A549 (cell line): Measurements from ENCODE around the gene MPC1L. TPM values are rescaled to one million over a fixed set of nuclear protein-coding genes. Genes with fewer than 3 reads are reported as not detected.

Experiments
- ATAC-seq, 2 experiments: fragments of 200-7000 bp in 1 of 2; fragments of >200 bp in 1 of 2; cut with Nextera tagmentation in 1 of 2; cut with Tn5 transposase in 1 of 2; 3 replicates each; pipeline versions ENCODE4 v1.8.0 to v1.9.1; 2018 to 2020; ENCODE audit warnings: mild to moderate bottlenecking in 1 of 2, moderate library complexity in 1 of 2
- CTCF ChIA-PET: fragments of 300-600 bp; sonication (Branson Sonifier 250); formaldehyde crosslinking; extraction: SDS; loops from one replicate; lab custom pipeline; 2021; ENCODE audit warnings: antibody characterized with exemption, inconsistent platforms; lab: Yijun Ruan, JAX
- POLR2A ChIA-PET: fragments of 350-600 bp; formaldehyde crosslinking; extraction: SDS; loops from one replicate; lab custom pipeline; 2021; ENCODE audit warnings: antibody characterized with exemption, inconsistent platforms; lab: Yijun Ruan, JAX
- DNase-seq, 2 experiments: peaks; one replicate each; pipeline versions ENCODE4 v3.0.0 to v3.0.0-alpha.2; 2011 to 2016; ENCODE audit warnings: low read depth in 1 of 2, low spot score in 1 of 2
- FAIRE-seq: peaks from 2 replicates; lab custom pipeline; 2011; peaks lifted over from hg19 to GRCh38; lab: Jason Lieb, UNC
- H3K27ac ChIP-seq, 2 experiments: fragments of >200 bp; sonication (Bioruptor Twin); formaldehyde crosslinking; 3 replicates each; pipeline ENCODE4 v1.5.1; 2016 to 2017
- H3K4me1 ChIP-seq: fragments of >200 bp; sonication (Bioruptor Twin); formaldehyde crosslinking; 3 replicates; pipeline ENCODE4 v1.6.1; 2016
- H3K4me2 ChIP-seq: fragments of >200 bp; sonication (Bioruptor Twin); formaldehyde crosslinking; 3 replicates; pipeline ENCODE4 v1.6.1; 2016
- H3K4me3 ChIP-seq: fragments of >200 bp; sonication (Bioruptor Twin); formaldehyde crosslinking; 3 replicates; pipeline ENCODE4 v1.5.1; 2016
- H3K9me3 ChIP-seq: fragments of >200 bp; sonication (Bioruptor Twin); formaldehyde crosslinking; 3 replicates; pipeline ENCODE4 v1.6.1; 2016
- BHLHE40 ChIP-seq: IDR thresholded peaks from 2 replicates; pipeline ENCODE4 v1.6.1; 2012; ENCODE audit warnings: low read depth, low read length, inconsistent platforms
- ELK1 ChIP-seq: fragments of 150-350 bp; IDR thresholded peaks from 2 replicates; pipeline ENCODE4 v1.6.1; 2014; ENCODE audit warnings: low read depth, mild to moderate bottlenecking, low read length
- FOSB ChIP-seq: fragments of 250-450 bp; sonication (Bioruptor Pico); IDR thresholded peaks from 2 replicates; pipeline ENCODE4 v1.5.0; 2020; ENCODE audit warnings: mild to moderate bottlenecking, moderate library complexity
- FOSL2 ChIP-seq, 2 experiments: fragments of 450-650 bp in 1 of 2; fragments of >200 bp in 1 of 2; sonication (Bioruptor Twin) in 1 of 2; formaldehyde crosslinking; IDR thresholded peaks; 2 replicates each; pipeline versions ENCODE4 v1.5.0 to v1.6.1; 2016 to 2020; ENCODE audit warnings: mild to moderate bottlenecking in 1 of 2, moderate library complexity in 1 of 2
- FOXS1 ChIP-seq: fragments of 250-450 bp; sonication (Bioruptor Pico); IDR thresholded peaks from 2 replicates; pipeline ENCODE4 v1.5.0; 2020; ENCODE audit warnings: mild to moderate bottlenecking, moderate library complexity
- GATA3 ChIP-seq: IDR thresholded peaks from 2 replicates; pipeline ENCODE4 v1.6.1; 2012; ENCODE audit warnings: borderline replicate concordance
- HOXB13 ChIP-seq: fragments of 250-450 bp; sonication (Bioruptor Pico); IDR thresholded peaks from 2 replicates; pipeline ENCODE4 v1.5.0; 2020; ENCODE audit warnings: low read depth, mild to moderate bottlenecking, moderate library complexity
- KDM1A ChIP-seq: fragments of 200-600 bp; sonication (generic); IDR thresholded peaks from 2 replicates; pipeline ENCODE4 v1.6.1; 2016; ENCODE audit warnings: low read depth, mild to moderate bottlenecking
- MYC ChIP-seq: IDR thresholded peaks from 2 replicates; pipeline ENCODE4 v1.6.1; 2012; ENCODE audit warnings: mild to moderate bottlenecking, inconsistent platforms, low read length, improper control_type of control experiment, borderline replicate concordance
- NR3C1 ChIP-seq: fragments of >200 bp; sonication (Bioruptor Twin); formaldehyde crosslinking; IDR thresholded peaks from 3 replicates; pipeline ENCODE4 v1.6.1; 2017
- RCOR1 ChIP-seq: fragments of 150-350 bp; IDR thresholded peaks from 2 replicates; pipeline ENCODE4 v1.6.1; 2014; ENCODE audit warnings: antibody characterized with exemption, low read length, low read depth
- RNF2 ChIP-seq: fragments of 200-600 bp; sonication (generic); IDR thresholded peaks from 2 replicates; pipeline ENCODE4 v1.6.1; 2016; ENCODE audit warnings: low read depth, mild to moderate bottlenecking, antibody characterized with exemption, moderate library complexity, borderline replicate concordance
- SMC3 ChIP-seq: fragments of >200 bp; sonication (Bioruptor Twin); formaldehyde crosslinking; IDR thresholded peaks from 3 replicates; pipeline ENCODE4 v1.6.1; 2018; ENCODE audit warnings: inconsistent platforms
- SREBF2 ChIP-seq: fragments of 450-650 bp; IDR thresholded peaks from 2 replicates; pipeline ENCODE4 v1.6.1; 2014; ENCODE audit warnings: mild to moderate bottlenecking, moderate library complexity
- TFCP2L1 ChIP-seq: fragments of 250-450 bp; sonication (Bioruptor Pico); IDR thresholded peaks from 2 replicates; pipeline ENCODE4 v1.5.0; 2021; ENCODE audit warnings: mild to moderate bottlenecking
- ZC3H11A ChIP-seq: fragments of 450-650 bp; IDR thresholded peaks from 2 replicates; pipeline ENCODE4 v1.6.1; 2014; ENCODE audit warnings: antibody characterized with exemption, mild to moderate bottlenecking
- ZNF302 ChIP-seq: fragments of 250-450 bp; sonication (Bioruptor Pico); IDR thresholded peaks from 2 replicates; pipeline ENCODE4 v1.9.0; 2021; ENCODE audit warnings: inconsistent platforms, mild to moderate bottlenecking, moderate library complexity
- WGBS: methylation state at CpG from one replicate; pipeline ENCODE4 v1.1.6; 2017; ENCODE audit errors: missing lambda C conversion rate; 5-methylcytosine and 5-hydroxymethylcytosine counted together
- polyA plus RNA-seq, 4 experiments: library from polyadenylated mRNA; depleted of rRNA in 3 of 4; stranded (reverse); fragments of >200 nt; fragmentation: RNase III in 1 of 4; extraction: RNeasy Plus Mini Kit Qiagen cat#74134 plus additional on column Dnase treatment in 1 of 4; gene quantifications; 2 replicates in 3 of 4; 3 replicates in 1 of 4; pipeline ENCODE4 v1.2.3, GENCODE V29; 2011 to 2017
- TF ChIP-seq, protein P1 (sequence below): fragments of 250-450 bp; sonication (Bioruptor Pico); IDR thresholded peaks from 2 replicates; pipeline ENCODE4 v1.5.0; 2021; ENCODE audit warnings: mild to moderate bottlenecking, moderate library complexity, borderline replicate concordance
- TF ChIP-seq, protein P2 (sequence below): IDR thresholded peaks from 2 replicates; pipeline ENCODE4 v1.6.1; 2012; ENCODE audit warnings: low read depth, borderline replicate concordance
- TF ChIP-seq, protein P3 (sequence below): fragments of >200 bp; sonication (Bioruptor Twin); formaldehyde crosslinking; IDR thresholded peaks from 2 replicates; pipeline ENCODE4 v1.6.1; 2016
- TF ChIP-seq, protein P4 (sequence below): fragments of 200-600 bp; sonication (generic); IDR thresholded peaks from 2 replicates; pipeline ENCODE4 v1.6.1; 2016; ENCODE audit warnings: antibody characterized with exemption, mild to moderate bottlenecking, moderate library complexity

The MPC1L gene
- polyA plus RNA-seq, 2 of the 4 experiments (the other 2 are of a cell fraction): not detected

DNA sequence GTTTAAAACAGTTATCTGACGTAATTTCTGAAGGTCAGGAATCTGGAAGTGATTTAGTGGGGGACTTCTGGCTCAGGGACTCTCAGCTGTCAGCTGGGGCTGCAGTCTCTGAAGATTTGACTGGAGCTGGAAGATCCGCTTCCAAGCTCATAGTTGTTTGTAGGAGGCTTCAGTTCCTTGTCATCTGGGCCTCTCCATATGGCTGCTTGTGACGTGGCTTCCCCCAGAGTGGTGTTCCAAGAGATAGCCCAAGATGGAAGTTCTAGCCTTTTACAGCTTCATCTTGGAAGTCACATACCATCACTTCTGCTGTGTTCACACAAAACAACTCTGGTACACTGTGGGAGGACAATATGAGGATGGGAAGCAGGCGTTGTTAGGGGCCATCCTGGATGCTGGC, 2.1 kb downstream of the MPC1L start:
- H3K9me3 ChIP-seq: no peaks in the 10 kb centered on the region
- ATAC-seq: no peak
- POLR2A ChIA-PET: no interaction called here
- DNase-seq: no peak
- FAIRE-seq: no peak
- H3K27ac ChIP-seq: no peak overlapping the region
- H3K4me1 ChIP-seq: no peaks in the 10 kb centered on the region
- WGBS: 90% methylated on average over 4 of the region's 4 CpGs
- H3K4me3 ChIP-seq: no peak overlapping the region
- TF ChIP-seq RCOR1 (no peak), FOSL2 (IDR thresholded peaks at IDR 0.05) (no peak), FOSL2 (CRISPR knock-in tag; IDR thresholded peaks at IDR 0.05) (no peak), SREBF2 (no peak), FOSB (CRISPR knock-in tag) (no peak), MYC (no peak), KDM1A (no peak)
- TF ChIP-seq, protein P1, sequence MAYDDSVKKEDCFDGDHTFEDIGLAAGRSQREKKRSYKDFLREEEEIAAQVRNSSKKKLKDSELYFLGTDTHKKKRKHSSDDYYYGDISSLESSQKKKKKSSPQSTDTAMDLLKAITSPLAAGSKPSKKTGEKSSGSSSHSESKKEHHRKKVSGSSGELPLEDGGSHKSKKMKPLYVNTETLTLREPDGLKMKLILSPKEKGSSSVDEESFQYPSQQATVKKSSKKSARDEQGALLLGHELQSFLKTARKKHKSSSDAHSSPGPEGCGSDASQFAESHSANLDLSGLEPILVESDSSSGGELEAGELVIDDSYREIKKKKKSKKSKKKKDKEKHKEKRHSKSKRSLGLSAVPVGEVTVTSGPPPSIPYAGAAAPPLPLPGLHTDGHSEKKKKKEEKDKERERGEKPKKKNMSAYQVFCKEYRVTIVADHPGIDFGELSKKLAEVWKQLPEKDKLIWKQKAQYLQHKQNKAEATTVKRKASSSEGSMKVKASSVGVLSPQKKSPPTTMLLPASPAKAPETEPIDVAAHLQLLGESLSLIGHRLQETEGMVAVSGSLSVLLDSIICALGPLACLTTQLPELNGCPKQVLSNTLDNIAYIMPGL: no peak
- TF ChIP-seq, protein P2, sequence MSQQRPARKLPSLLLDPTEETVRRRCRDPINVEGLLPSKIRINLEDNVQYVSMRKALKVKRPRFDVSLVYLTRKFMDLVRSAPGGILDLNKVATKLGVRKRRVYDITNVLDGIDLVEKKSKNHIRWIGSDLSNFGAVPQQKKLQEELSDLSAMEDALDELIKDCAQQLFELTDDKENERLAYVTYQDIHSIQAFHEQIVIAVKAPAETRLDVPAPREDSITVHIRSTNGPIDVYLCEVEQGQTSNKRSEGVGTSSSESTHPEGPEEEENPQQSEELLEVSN: no peak
- no peak overlapping the region for H3K4me2 ChIP-seq
- CTCF ChIA-PET: no interaction called here

DNA sequence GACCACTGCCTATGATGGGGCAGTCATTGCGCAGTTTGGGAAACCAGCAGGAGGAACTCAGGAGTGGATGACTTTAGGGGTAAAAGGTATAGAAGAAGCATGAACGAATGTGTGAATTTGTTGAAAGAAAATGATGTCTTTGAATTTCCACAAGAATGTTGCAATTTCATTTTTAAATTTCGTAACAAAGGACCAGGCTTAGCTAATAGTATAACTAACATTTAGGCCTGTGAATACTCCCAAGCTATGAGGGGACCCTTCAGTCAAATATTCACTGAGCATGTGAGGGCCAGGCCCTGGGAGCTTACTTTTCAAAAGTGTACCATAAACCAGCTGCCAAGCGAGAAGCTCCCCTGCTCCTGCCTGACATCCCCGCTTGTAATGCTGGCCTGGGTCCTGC, 5.3 kb downstream of the MPC1L start:
- H3K4me1 ChIP-seq: no peaks in the 10 kb centered on the region
- TF ChIP-seq NR3C1 (no peak), KDM1A (no peak), BHLHE40 (no peak), GATA3 (no peak), ELK1 (no peak), ZC3H11A (no peak), TFCP2L1 (CRISPR knock-in tag) (no peak), ZNF302 (no peak), SMC3 (no peak), RNF2 (no peak), FOXS1 (CRISPR knock-in tag) (no peak), HOXB13 (CRISPR knock-in tag) (no peak)
- TF ChIP-seq, protein P3, sequence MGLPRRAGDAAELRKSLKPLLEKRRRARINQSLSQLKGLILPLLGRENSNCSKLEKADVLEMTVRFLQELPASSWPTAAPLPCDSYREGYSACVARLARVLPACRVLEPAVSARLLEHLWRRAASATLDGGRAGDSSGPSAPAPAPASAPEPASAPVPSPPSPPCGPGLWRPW: no peak
- TF ChIP-seq, protein P4, sequence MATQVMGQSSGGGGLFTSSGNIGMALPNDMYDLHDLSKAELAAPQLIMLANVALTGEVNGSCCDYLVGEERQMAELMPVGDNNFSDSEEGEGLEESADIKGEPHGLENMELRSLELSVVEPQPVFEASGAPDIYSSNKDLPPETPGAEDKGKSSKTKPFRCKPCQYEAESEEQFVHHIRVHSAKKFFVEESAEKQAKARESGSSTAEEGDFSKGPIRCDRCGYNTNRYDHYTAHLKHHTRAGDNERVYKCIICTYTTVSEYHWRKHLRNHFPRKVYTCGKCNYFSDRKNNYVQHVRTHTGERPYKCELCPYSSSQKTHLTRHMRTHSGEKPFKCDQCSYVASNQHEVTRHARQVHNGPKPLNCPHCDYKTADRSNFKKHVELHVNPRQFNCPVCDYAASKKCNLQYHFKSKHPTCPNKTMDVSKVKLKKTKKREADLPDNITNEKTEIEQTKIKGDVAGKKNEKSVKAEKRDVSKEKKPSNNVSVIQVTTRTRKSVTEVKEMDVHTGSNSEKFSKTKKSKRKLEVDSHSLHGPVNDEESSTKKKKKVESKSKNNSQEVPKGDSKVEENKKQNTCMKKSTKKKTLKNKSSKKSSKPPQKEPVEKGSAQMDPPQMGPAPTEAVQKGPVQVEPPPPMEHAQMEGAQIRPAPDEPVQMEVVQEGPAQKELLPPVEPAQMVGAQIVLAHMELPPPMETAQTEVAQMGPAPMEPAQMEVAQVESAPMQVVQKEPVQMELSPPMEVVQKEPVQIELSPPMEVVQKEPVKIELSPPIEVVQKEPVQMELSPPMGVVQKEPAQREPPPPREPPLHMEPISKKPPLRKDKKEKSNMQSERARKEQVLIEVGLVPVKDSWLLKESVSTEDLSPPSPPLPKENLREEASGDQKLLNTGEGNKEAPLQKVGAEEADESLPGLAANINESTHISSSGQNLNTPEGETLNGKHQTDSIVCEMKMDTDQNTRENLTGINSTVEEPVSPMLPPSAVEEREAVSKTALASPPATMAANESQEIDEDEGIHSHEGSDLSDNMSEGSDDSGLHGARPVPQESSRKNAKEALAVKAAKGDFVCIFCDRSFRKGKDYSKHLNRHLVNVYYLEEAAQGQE: no peak
- POLR2A ChIA-PET: no interaction called here
- no peak for ATAC-seq
- no peak overlapping the region for H3K4me2 ChIP-seq
- 94% methylated on average over 5 of the region's 5 CpGs for WGBS
- H3K4me3 ChIP-seq: no peak overlapping the region
- CTCF ChIA-PET: no interaction called here
- no peak for DNase-seq
- no peak for FAIRE-seq
- no peaks in the 10 kb centered on the region for H3K9me3 ChIP-seq
- no peak overlapping the region for H3K27ac ChIP-seq
